ENCODE data around the gene PDE4D.

Gene PDE4D

DNA sequence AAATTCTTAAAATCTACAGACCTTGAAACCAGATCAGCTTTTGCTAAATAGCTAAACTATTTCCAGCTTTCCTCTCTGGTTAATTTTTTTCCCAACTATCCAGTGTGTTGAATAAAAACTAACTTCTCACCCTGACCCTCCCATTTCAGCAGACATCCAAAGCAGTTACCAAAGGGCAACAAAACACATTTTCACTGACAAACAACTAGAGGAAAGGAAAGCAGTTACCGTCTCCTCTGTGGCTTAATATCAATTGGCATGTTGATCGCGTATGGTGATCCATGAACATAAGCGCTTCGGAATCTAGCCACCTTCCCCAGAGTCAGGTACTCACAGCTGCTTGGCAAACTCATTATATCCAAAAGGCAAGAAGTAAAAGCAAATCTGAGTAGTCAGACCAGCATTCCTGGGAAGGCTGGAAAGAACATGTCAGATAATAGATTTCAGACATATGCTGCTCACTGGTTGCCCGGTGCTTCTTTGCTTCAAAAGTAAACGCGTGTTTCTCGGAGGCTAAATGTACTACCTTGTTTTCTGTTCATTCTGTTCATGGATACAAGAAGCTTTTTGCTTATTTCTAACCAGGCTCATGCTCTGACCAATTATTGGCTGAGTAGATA is 463.4 kb downstream of the PDE4D start:
- in situ Hi-C loops (cut with HindIII; ENCODE audit: low sequenced_read_pairs): no loop called here
- TF ChIP-seq, protein P1, sequence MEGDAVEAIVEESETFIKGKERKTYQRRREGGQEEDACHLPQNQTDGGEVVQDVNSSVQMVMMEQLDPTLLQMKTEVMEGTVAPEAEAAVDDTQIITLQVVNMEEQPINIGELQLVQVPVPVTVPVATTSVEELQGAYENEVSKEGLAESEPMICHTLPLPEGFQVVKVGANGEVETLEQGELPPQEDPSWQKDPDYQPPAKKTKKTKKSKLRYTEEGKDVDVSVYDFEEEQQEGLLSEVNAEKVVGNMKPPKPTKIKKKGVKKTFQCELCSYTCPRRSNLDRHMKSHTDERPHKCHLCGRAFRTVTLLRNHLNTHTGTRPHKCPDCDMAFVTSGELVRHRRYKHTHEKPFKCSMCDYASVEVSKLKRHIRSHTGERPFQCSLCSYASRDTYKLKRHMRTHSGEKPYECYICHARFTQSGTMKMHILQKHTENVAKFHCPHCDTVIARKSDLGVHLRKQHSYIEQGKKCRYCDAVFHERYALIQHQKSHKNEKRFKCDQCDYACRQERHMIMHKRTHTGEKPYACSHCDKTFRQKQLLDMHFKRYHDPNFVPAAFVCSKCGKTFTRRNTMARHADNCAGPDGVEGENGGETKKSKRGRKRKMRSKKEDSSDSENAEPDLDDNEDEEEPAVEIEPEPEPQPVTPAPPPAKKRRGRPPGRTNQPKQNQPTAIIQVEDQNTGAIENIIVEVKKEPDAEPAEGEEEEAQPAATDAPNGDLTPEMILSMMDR (IDR thresholded peaks at IDR 0.05; ENCODE audit: low read depth, low read length): no peak
- no peak for DNase-seq (ENCODE audit: low read depth, low spot score)
- H3K4me3 ChIP-seq (ENCODE audit: low read depth, low read length): no peak overlapping the region

DNA sequence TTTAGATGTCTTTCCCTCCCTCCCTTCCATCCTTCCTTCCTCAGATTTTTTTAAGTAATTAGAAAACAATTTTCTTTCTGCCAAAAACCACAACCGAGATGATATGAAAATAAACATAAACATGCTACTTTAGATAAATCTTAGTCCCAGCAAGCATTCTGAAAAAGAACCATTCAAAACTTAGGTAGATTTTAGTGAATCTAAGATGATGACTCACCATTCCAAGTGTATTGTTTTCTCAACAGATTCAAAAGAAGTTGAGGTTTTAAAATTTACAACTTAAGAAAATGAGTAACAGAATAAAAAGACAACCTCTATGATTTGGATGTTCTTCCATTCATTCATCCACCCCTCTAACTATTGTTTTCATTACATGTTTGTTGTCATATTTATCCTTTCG is 465.1 kb downstream of the PDE4D start:
- DNase-seq (ENCODE audit: low read depth, low spot score): peak; percentile 24
- in situ Hi-C loops (cut with HindIII; ENCODE audit: low sequenced_read_pairs): no loop called here
- TF ChIP-seq, protein P1 (IDR thresholded peaks at IDR 0.05; ENCODE audit: low read depth, low read length): no peak
- no peak overlapping the region for H3K4me3 ChIP-seq (ENCODE audit: low read depth, low read length)

DNA sequence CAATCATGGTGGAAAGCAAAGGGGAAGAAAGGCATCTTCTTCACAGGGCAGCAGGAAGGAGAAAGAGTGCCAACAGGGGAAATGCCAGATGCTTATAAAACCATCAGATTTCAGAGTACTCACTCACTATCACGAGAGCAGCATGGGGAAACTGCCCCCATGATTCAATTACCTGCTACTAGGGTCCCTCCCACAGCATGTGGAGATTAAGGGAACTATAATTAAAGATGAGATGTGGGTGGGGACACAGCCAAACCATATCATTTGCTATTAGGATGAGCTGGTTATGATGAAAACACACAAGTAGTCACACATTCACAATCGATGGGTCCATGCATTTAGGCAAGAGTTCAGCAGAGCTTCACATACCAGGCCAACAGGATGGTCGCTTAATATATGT is 469.0 kb downstream of the PDE4D start:
- no peak for DNase-seq (ENCODE audit: low read depth, low spot score)
- TF ChIP-seq, protein P1 (IDR thresholded peaks at IDR 0.05; ENCODE audit: low read depth, low read length): no peak
- H3K4me3 ChIP-seq (ENCODE audit: low read depth, low read length): no peak overlapping the region
- in situ Hi-C loops (cut with HindIII; ENCODE audit: low sequenced_read_pairs): no loop called here

DNA sequence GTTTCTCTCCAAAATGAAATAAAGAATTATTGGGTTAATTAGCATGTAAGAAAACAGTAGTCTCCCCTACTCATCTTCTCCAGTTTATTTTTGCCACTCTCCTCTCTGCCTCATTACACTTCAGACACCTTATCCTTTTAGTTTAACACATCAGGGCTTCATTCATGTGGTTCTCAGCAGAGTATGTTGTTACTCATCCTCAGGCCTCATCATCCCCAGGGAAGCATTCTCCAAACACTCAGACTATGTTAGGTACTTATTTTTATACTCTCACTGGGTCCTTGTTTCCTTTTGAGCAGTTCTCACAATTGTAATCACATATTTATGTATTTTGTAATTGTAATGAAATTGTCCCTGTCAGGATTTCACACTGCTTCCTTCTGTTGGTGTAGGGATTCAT is 470.5 kb downstream of the PDE4D start:
- TF ChIP-seq, protein P1 (IDR thresholded peaks at IDR 0.05; ENCODE audit: low read depth, low read length): no peak
- in situ Hi-C loops (cut with HindIII; ENCODE audit: low sequenced_read_pairs): no loop called here
- DNase-seq (ENCODE audit: low read depth, low spot score): peak; percentile 27
- no peak overlapping the region for H3K4me3 ChIP-seq (ENCODE audit: low read depth, low read length)

DNA sequence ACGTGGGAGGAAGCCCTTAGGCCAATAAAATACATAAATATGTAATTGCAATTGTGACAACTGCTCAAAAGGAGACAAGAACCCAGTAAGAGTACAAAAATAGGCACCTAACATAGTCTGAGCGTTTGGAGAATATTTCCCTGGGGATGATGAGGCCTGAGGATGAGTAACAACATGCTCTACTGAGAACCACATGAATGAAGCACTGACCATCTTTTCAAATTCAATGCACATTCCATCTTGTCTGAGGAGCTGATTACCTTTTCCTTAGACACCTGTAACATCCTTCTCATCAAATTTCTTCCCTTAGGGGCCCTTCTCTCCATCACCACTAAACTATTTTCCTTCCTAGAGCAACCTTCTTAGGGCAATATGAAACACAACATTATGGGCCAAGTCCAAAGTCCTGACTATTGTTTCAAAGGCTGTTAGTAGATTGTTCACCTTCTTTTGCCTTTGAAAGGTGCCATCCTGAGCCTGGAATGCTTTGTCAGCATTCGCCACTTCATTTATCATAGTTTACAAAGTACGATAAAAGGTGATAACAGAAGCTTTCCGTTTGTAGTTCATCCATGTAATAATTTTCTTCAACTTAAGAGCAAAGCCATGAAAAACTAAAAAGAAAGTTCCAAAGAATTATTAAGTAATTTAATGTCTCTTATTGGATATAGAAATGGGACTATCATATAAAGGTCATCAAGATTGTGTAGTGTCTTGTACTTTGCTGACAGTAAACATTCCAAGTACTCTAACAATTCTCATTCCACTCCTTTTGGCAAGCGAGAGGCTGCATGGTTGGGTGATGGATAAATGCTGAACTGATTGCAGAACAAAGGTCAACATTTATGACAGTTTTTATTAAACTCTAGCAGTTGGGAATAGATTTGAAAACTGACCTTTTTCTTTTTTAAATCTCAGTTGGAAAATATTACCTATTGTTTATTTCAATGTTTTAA is 471.3 kb downstream of the PDE4D start:
- DNase-seq (ENCODE audit: low read depth, low spot score): no peak
- TF ChIP-seq, protein P1 (IDR thresholded peaks at IDR 0.05; ENCODE audit: low read depth, low read length): no peak
- in situ Hi-C loops (cut with HindIII; ENCODE audit: low sequenced_read_pairs): no loop called here
- H3K4me3 ChIP-seq (ENCODE audit: low read depth, low read length): no peak overlapping the region

DNA sequence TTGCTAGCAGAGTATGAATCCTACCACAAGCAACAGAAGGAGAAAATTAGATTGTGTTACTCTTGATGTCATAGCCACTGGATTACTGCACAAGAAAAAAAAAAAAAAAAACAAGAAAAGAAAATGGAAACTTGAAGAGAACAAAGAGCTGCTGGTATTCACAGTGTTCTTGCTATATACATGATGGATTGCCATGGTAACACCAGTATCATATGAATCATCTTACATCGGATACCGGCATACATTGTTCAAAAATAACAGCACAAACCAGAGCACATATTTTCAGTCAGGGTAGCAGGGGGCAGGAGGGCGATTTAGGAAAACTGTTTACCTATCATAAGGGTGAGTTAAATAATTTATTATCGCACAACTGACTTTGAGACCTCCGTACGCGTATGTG is 472.9 kb downstream of the PDE4D start:
- DNase-seq (ENCODE audit: low read depth, low spot score): no peak
- no peak overlapping the region for H3K4me3 ChIP-seq (ENCODE audit: low read depth, low read length)
- in situ Hi-C loops (cut with HindIII; ENCODE audit: low sequenced_read_pairs): no loop called here
- TF ChIP-seq, protein P1 (IDR thresholded peaks at IDR 0.05; ENCODE audit: low read depth, low read length): no peak

Data from astrocyte of the spinal cord (primary cell).